GM23338 (cell line): ENCODE measurements around the gene SELENOM. TPM values are rescaled to one million over a fixed set of nuclear protein-coding genes. Genes with fewer than 3 reads are reported as not detected.

Source experiments
- ATAC-seq: fragments of 200-7000 bp; cut with Tn5 transposase; 3 replicates; pipeline ENCODE4 v1.9.1; 2020
- DNase-seq: peaks from one replicate; pipeline ENCODE4 v3.0.0-alpha.2; 2015; ENCODE audit warnings: low spot score
- H2AFZ ChIP-seq: fragments of 200-600 bp; sonication (generic); 2 replicates; pipeline ENCODE4 v1.8.0; 2016; ENCODE audit warnings: antibody characterized with exemption, mild to moderate bottlenecking, moderate library complexity
- H3F3A ChIP-seq: fragments of 200-600 bp; sonication (generic); replicated peaks from 2 replicates; pipeline ENCODE4 v1.8.0; 2017; ENCODE audit warnings: antibody characterized with exemption, mixed run types, low read depth
- H3K27ac ChIP-seq: fragments of 200-600 bp; sonication (generic); 2 replicates; pipeline ENCODE4 v1.6.1; 2016; ENCODE audit warnings: low read depth
- H3K27me3 ChIP-seq: fragments of 200-600 bp; sonication (generic); 2 replicates; pipeline ENCODE4 v1.8.0; 2016; ENCODE audit warnings: mild to moderate bottlenecking, mixed run types, moderate library complexity; ENCODE audit not compliant: insufficient read depth
- H3K36me3 ChIP-seq: fragments of 200-600 bp; sonication (generic); 2 replicates; pipeline ENCODE4 v1.8.0; 2016; ENCODE audit warnings: mild to moderate bottlenecking; ENCODE audit not compliant: insufficient read depth
- H3K4me1 ChIP-seq: fragments of 200-600 bp; sonication (generic); 2 replicates; pipeline ENCODE4 v1.8.0; 2016; ENCODE audit warnings: mild to moderate bottlenecking, moderate library complexity; ENCODE audit not compliant: insufficient read depth
- H3K4me2 ChIP-seq: fragments of 200-600 bp; sonication (generic); 2 replicates; pipeline ENCODE4 v1.7.1; 2017; ENCODE audit warnings: mixed run types
- H3K4me3 ChIP-seq: fragments of 200-600 bp; sonication (generic); 2 replicates; pipeline ENCODE4 v1.6.1; 2016; ENCODE audit warnings: mixed run types
- H3K79me2 ChIP-seq: fragments of 200-600 bp; sonication (generic); replicated peaks from 2 replicates; pipeline ENCODE4 v1.8.0; 2017; ENCODE audit warnings: mild to moderate bottlenecking; ENCODE audit not compliant: insufficient read depth
- H3K9me2 ChIP-seq: fragments of 200-600 bp; sonication (generic); 2 replicates; pipeline ENCODE4 v1.8.0; 2017; ENCODE audit not compliant: insufficient read depth
- H4K20me1 ChIP-seq: fragments of 200-600 bp; sonication (generic); replicated peaks from 2 replicates; pipeline ENCODE4 v1.8.0; 2017; ENCODE audit warnings: mild to moderate bottlenecking; ENCODE audit not compliant: insufficient read depth
- H3K27ac Mint-ChIP-seq: 2 replicates; pipeline ENCODE4 v1.8.0; 2020; ENCODE audit warnings: inconsistent platforms, mild to moderate bottlenecking, moderate library complexity, mixed read lengths
- H3K27me3 Mint-ChIP-seq: 3 replicates; pipeline ENCODE4 v1.8.0; 2022; ENCODE audit warnings: low read depth, mild to moderate bottlenecking, moderate library complexity, mixed read lengths, inconsistent platforms; ENCODE audit not compliant: insufficient read depth, poor library complexity
- H3K36me3 Mint-ChIP-seq: 3 replicates; pipeline ENCODE4 v1.8.0; 2021; ENCODE audit warnings: low read depth, mild to moderate bottlenecking, inconsistent platforms, moderate library complexity, mixed read lengths
- H3K4me1 Mint-ChIP-seq: 3 replicates; pipeline ENCODE4 v1.8.0; 2020; ENCODE audit warnings: mild to moderate bottlenecking, inconsistent platforms, mixed read lengths
- H3K4me3 Mint-ChIP-seq: 3 replicates; pipeline ENCODE4 v1.8.0; 2021; ENCODE audit warnings: moderate library complexity, mild to moderate bottlenecking, inconsistent platforms, mixed read lengths
- H3K9me3 Mint-ChIP-seq: 3 replicates; pipeline ENCODE4 v1.8.0; 2020; ENCODE audit warnings: moderate library complexity, mild to moderate bottlenecking, inconsistent platforms, mixed read lengths
- CREB1 ChIP-seq: fragments of 250-450 bp; sonication (Bioruptor Pico); IDR thresholded peaks from 2 replicates; pipeline ENCODE4 v1.5.0; 2020; ENCODE audit warnings: low read depth, mild to moderate bottlenecking, moderate library complexity
- EZH2 ChIP-seq: fragments of 200-600 bp; sonication (generic); IDR thresholded peaks from one replicate; pipeline ENCODE4 v1.8.0; 2017; ENCODE audit warnings: antibody characterized with exemption, mild to moderate bottlenecking, low read depth; ENCODE audit not compliant: unreplicated experiment
- EZH2phosphoT487 ChIP-seq: fragments of 200-600 bp; sonication (generic); IDR thresholded peaks from one replicate; pipeline ENCODE4 v1.8.1; 2018; ENCODE audit warnings: antibody characterized with exemption; ENCODE audit not compliant: unreplicated experiment
- JUNB ChIP-seq: IDR thresholded peaks from one replicate; pipeline ENCODE4 v1.6.1; 2016; ENCODE audit warnings: antibody characterized with exemption; ENCODE audit not compliant: unreplicated experiment
- NANOG ChIP-seq: IDR thresholded peaks from 2 replicates; pipeline ENCODE4 v1.6.1; 2016; ENCODE audit warnings: antibody characterized with exemption, borderline replicate concordance
- POLR2AphosphoS5 ChIP-seq: IDR thresholded peaks from 2 replicates; pipeline ENCODE4 v1.6.1; 2016; ENCODE audit warnings: antibody characterized with exemption, low read depth
- STAT1 ChIP-seq: IDR thresholded peaks from one replicate; pipeline ENCODE4 v1.6.1; 2016; ENCODE audit warnings: antibody characterized with exemption; ENCODE audit not compliant: unreplicated experiment
- ZNF114 ChIP-seq: fragments of 250-450 bp; sonication (Bioruptor Pico); IDR thresholded peaks from 2 replicates; pipeline ENCODE4 v1.5.0; 2020; ENCODE audit warnings: mild to moderate bottlenecking, moderate library complexity
- ZNF331 ChIP-seq: fragments of 250-450 bp; sonication (Bioruptor Pico); IDR thresholded peaks from 2 replicates; pipeline ENCODE4 v1.5.0; 2020; ENCODE audit warnings: low read depth, mild to moderate bottlenecking, moderate library complexity
- polyA plus RNA-seq: library from polyadenylated mRNA; unstranded; fragments of >200 nt; fragmentation: Nextera tagmentation; extraction: Ambion mirVana; gene quantifications from 2 replicates; pipeline ENCODE4 v1.2.1, GENCODE V29; 2016
- total RNA-seq: library from RNA; depleted of rRNA; stranded (reverse); fragments of >200 nt; shearing (Covaris generic); gene quantifications from 2 replicates; pipeline ENCODE4 v1.2.3, GENCODE V29; 2014
- TF ChIP-seq, protein P1 (sequence below): IDR thresholded peaks from one replicate; pipeline ENCODE4 v1.6.1; 2018; ENCODE audit warnings: antibody characterized with exemption; ENCODE audit not compliant: unreplicated experiment
- TF ChIP-seq, protein P2 (sequence below), 2 experiments: fragments of 200-600 bp in 1 of 2; sonication (generic) in 1 of 2; conservative IDR thresholded peaks; 2 replicates each; pipeline versions ENCODE4 v1.5.1 to v1.6.1; 2016 to 2017; ENCODE audit warnings: antibody characterized with exemption in 2 of 2, low read depth in 2 of 2, mild to moderate bottlenecking in 2 of 2, moderate library complexity in 1 of 2
- TF ChIP-seq, protein P3 (sequence below): IDR thresholded peaks from 2 replicates; pipeline ENCODE4 v1.6.1; 2016; ENCODE audit warnings: antibody characterized with exemption
- TF ChIP-seq, protein P4 (sequence below): fragments of 250-450 bp; sonication (Bioruptor Pico); IDR thresholded peaks from 2 replicates; pipeline ENCODE4 v1.5.0; 2020; ENCODE audit warnings: mild to moderate bottlenecking, moderate library complexity

Gene SELENOM
- total and polyA plus RNA-seq, 2 experiments from 2014 or later = 44.9 to 50.8 TPM

DNA sequence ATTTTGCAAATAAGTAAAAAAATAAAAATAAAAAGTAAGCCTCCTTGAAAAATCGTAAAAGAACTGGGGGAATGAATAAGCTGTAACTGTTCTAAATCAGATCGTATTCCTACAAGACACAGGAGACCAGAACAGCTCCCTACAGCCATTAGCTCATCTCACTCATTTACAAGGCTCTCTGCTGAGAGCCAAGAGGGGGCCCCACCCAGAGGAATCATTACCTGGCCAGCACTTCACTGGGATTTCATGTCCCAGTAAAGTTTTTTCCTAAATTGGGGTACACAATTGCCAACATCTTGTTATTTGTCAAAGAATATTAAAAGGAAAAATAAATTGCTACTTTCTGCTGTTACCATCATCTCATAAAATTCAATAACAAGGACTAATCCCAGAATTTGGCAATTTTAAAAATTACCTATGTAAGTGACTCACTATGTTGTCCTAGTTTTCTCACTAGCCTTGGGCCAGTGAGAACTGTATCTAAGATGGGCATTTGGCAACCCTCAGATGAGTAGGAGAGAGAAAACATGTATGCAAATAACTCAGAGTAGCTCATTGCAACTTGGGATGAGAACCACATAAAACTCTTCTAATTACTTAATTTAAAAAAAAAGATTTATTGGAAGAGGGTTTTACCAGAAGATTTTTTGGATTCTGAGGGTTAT lies 44.7 kb downstream of the SELENOM start:
- Mint-ChIP-seq H3K27ac (no peak overlapping the region), H3K4me3 (no peak overlapping the region), H3K4me1 (no peaks in the 10 kb centered on the region), H3K27me3 (peaks cover 4% of the 10 kb centered on the region), H3K9me3 (no peaks in the 10 kb centered on the region), H3K36me3 (no peaks in the 10 kb centered on the region)
- Histone ChIP-seq H3K36me3 (no peaks in the 10 kb centered on the region), H2AFZ (no peak overlapping the region; the same call in 1 of the 2 replicates), H3K4me3 (no peak overlapping the region), H3K9me2 (no peaks in the 10 kb centered on the region; the same call in 1 of the 2 replicates), H4K20me1 (no peaks in the 10 kb centered on the region), H3K27ac (no peak overlapping the region), H3K4me1 (no peaks in the 10 kb centered on the region), H3K4me2 (no peak overlapping the region), H3K79me2 (no peaks in the 10 kb centered on the region), H3F3A (no peaks in the 10 kb centered on the region), H3K27me3 (no peaks in the 10 kb centered on the region)
- DNase-seq = no peak
- no peak for ATAC-seq
- TF ChIP-seq CREB1 (CRISPR knock-in tag) (no peak), JUNB (no peak), ZNF114 (CRISPR knock-in tag) (no peak), STAT1 (no peak), EZH2 (no peak), ZNF331 (CRISPR knock-in tag) (no peak), NANOG (no peak), POLR2AphosphoS5 (no peak), EZH2phosphoT487 (no peak)
- TF ChIP-seq, protein P1, sequence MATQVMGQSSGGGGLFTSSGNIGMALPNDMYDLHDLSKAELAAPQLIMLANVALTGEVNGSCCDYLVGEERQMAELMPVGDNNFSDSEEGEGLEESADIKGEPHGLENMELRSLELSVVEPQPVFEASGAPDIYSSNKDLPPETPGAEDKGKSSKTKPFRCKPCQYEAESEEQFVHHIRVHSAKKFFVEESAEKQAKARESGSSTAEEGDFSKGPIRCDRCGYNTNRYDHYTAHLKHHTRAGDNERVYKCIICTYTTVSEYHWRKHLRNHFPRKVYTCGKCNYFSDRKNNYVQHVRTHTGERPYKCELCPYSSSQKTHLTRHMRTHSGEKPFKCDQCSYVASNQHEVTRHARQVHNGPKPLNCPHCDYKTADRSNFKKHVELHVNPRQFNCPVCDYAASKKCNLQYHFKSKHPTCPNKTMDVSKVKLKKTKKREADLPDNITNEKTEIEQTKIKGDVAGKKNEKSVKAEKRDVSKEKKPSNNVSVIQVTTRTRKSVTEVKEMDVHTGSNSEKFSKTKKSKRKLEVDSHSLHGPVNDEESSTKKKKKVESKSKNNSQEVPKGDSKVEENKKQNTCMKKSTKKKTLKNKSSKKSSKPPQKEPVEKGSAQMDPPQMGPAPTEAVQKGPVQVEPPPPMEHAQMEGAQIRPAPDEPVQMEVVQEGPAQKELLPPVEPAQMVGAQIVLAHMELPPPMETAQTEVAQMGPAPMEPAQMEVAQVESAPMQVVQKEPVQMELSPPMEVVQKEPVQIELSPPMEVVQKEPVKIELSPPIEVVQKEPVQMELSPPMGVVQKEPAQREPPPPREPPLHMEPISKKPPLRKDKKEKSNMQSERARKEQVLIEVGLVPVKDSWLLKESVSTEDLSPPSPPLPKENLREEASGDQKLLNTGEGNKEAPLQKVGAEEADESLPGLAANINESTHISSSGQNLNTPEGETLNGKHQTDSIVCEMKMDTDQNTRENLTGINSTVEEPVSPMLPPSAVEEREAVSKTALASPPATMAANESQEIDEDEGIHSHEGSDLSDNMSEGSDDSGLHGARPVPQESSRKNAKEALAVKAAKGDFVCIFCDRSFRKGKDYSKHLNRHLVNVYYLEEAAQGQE = no peak
- TF ChIP-seq, protein P2, sequence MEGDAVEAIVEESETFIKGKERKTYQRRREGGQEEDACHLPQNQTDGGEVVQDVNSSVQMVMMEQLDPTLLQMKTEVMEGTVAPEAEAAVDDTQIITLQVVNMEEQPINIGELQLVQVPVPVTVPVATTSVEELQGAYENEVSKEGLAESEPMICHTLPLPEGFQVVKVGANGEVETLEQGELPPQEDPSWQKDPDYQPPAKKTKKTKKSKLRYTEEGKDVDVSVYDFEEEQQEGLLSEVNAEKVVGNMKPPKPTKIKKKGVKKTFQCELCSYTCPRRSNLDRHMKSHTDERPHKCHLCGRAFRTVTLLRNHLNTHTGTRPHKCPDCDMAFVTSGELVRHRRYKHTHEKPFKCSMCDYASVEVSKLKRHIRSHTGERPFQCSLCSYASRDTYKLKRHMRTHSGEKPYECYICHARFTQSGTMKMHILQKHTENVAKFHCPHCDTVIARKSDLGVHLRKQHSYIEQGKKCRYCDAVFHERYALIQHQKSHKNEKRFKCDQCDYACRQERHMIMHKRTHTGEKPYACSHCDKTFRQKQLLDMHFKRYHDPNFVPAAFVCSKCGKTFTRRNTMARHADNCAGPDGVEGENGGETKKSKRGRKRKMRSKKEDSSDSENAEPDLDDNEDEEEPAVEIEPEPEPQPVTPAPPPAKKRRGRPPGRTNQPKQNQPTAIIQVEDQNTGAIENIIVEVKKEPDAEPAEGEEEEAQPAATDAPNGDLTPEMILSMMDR (conservative IDR thresholded peaks at IDR 0.05; ENCODE audit: low read depth in 2 of 2) = no peak
- TF ChIP-seq, protein P3, sequence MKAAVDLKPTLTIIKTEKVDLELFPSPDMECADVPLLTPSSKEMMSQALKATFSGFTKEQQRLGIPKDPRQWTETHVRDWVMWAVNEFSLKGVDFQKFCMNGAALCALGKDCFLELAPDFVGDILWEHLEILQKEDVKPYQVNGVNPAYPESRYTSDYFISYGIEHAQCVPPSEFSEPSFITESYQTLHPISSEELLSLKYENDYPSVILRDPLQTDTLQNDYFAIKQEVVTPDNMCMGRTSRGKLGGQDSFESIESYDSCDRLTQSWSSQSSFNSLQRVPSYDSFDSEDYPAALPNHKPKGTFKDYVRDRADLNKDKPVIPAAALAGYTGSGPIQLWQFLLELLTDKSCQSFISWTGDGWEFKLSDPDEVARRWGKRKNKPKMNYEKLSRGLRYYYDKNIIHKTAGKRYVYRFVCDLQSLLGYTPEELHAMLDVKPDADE = no peak
- TF ChIP-seq, protein P4, sequence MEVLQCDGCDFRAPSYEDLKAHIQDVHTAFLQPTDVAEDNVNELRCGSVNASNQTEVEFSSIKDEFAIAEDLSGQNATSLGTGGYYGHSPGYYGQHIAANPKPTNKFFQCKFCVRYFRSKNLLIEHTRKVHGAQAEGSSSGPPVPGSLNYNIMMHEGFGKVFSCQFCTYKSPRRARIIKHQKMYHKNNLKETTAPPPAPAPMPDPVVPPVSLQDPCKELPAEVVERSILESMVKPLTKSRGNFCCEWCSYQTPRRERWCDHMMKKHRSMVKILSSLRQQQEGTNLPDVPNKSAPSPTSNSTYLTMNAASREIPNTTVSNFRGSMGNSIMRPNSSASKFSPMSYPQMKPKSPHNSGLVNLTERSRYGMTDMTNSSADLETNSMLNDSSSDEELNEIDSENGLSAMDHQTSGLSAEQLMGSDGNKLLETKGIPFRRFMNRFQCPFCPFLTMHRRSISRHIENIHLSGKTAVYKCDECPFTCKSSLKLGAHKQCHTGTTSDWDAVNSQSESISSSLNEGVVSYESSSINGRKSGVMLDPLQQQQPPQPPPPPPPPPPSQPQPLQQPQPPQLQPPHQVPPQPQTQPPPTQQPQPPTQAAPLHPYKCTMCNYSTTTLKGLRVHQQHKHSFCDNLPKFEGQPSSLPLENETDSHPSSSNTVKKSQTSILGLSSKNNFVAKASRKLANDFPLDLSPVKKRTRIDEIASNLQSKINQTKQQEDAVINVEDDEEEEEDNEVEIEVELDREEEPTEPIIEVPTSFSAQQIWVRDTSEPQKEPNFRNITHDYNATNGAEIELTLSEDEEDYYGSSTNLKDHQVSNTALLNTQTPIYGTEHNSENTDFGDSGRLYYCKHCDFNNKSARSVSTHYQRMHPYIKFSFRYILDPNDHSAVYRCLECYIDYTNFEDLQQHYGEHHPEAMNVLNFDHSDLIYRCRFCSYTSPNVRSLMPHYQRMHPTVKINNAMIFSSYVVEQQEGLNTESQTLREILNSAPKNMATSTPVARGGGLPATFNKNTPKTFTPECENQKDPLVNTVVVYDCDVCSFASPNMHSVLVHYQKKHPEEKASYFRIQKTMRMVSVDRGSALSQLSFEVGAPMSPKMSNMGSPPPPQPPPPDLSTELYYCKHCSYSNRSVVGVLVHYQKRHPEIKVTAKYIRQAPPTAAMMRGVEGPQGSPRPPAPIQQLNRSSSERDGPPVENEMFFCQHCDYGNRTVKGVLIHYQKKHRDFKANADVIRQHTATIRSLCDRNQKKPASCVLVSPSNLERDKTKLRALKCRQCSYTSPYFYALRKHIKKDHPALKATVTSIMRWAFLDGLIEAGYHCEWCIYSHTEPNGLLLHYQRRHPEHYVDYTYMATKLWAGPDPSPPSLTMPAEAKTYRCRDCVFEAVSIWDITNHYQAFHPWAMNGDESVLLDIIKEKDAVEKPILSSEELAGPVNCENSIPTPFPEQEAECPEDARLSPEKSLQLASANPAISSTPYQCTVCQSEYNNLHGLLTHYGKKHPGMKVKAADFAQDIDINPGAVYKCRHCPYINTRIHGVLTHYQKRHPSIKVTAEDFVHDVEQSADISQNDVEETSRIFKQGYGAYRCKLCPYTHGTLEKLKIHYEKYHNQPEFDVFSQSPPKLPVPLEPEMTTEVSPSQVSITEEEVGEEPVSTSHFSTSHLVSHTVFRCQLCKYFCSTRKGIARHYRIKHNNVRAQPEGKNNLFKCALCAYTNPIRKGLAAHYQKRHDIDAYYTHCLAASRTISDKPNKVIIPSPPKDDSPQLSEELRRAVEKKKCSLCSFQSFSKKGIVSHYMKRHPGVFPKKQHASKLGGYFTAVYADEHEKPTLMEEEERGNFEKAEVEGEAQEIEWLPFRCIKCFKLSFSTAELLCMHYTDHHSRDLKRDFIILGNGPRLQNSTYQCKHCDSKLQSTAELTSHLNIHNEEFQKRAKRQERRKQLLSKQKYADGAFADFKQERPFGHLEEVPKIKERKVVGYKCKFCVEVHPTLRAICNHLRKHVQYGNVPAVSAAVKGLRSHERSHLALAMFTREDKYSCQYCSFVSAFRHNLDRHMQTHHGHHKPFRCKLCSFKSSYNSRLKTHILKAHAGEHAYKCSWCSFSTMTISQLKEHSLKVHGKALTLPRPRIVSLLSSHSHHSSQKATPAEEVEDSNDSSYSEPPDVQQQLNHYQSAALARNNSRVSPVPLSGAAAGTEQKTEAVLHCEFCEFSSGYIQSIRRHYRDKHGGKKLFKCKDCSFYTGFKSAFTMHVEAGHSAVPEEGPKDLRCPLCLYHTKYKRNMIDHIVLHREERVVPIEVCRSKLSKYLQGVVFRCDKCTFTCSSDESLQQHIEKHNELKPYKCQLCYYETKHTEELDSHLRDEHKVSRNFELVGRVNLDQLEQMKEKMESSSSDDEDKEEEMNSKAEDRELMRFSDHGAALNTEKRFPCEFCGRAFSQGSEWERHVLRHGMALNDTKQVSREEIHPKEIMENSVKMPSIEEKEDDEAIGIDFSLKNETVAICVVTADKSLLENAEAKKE (CRISPR knock-in tag) = no peak
